ENCODE data around the gene NCOA7. TPM values are rescaled to one million over a fixed set of nuclear protein-coding genes. Genes with fewer than 3 reads are reported as not detected.

NCOA7 gene
- total RNA-seq, 1 experiment from 2014 or later: 9.4 TPM

GRCh38 chr6:125810445-125810844 lies 19.7 kb downstream of the NCOA7 start:
- no CpG with 5 or more reads among the region's 1 CpG for WGBS (ENCODE audit: extremely low coverage, insufficient read length, low lambda C conversion rate)
- H3K4me3 Mint-ChIP-seq: no peak overlapping the region
- no peak for TF ChIP-seq CTCF (conservative IDR thresholded peaks at IDR 0.05)
- no peaks in the 10 kb centered on the region for H3K9me3 ChIP-seq (ENCODE audit: control insufficient read depth, low read depth, low read length)
- no peaks in the 10 kb centered on the region for H4K20me1 ChIP-seq (ENCODE audit: control insufficient read depth, insufficient read depth, insufficient read length)
- H3K56ac ChIP-seq (ENCODE audit: insufficient read length, low read depth, low read length): no peak overlapping the region
- no peak overlapping the region for H2BK12ac ChIP-seq (ENCODE audit: insufficient read length, low read depth, low read length)
- H4K91ac ChIP-seq (ENCODE audit: insufficient read length, low read depth, low read length): no peak overlapping the region
- no peak overlapping the region for H3T11ph ChIP-seq (ENCODE audit: low read length)
- no peak overlapping the region for H4K5ac ChIP-seq (ENCODE audit: insufficient read length, low read depth, low read length)
- H3K9ac ChIP-seq (ENCODE audit: extremely low read depth, insufficient read length, low read length): no peak overlapping the region
- H3K27ac ChIP-seq (ENCODE audit: insufficient read length, low read depth, low read length): no peak overlapping the region
- no peak for DNase-seq
- H3K79me1 ChIP-seq (ENCODE audit: insufficient read depth, low read depth, low read length, poor library complexity, severe bottlenecking): no peaks in the 10 kb centered on the region
- H2AK5ac ChIP-seq (ENCODE audit: insufficient read length, low read length): no peak overlapping the region
- no peak overlapping the region for H3K14ac ChIP-seq (ENCODE audit: insufficient read depth, low read length)
- no peaks in the 10 kb centered on the region for H3K9me3 Mint-ChIP-seq
- H3K79me2 ChIP-seq (ENCODE audit: insufficient read depth, low read length): no peaks in the 10 kb centered on the region
- H3K27me3 ChIP-seq (ENCODE audit: insufficient read depth, low read length): no peaks in the 10 kb centered on the region
- H4K8ac ChIP-seq (replicated peaks; ENCODE audit: insufficient read length, low read depth, low read length): no peak overlapping the region
- H2BK120ac ChIP-seq (ENCODE audit: low read depth, low read length, poor library complexity, severe bottlenecking): no peak overlapping the region
- H2BK20ac ChIP-seq (ENCODE audit: low read depth, low read length, poor library complexity, severe bottlenecking): no peak overlapping the region
- H2BK5ac ChIP-seq (ENCODE audit: insufficient read length, low read length): no peak overlapping the region
- H3K23ac ChIP-seq (ENCODE audit: insufficient read length, low read depth, low read length): no peak overlapping the region
- H3K27me3 Mint-ChIP-seq (ENCODE audit: low read depth): no peaks in the 10 kb centered on the region
- H2BK15ac ChIP-seq (ENCODE audit: low read depth, low read length): no peak overlapping the region
- no peak overlapping the region for H3K4ac ChIP-seq (ENCODE audit: low read depth, low read length)
- H3K23me2 ChIP-seq (ENCODE audit: insufficient read length, low read depth, low read length, poor library complexity, severe bottlenecking): no peaks in the 10 kb centered on the region
- H3K36me3 Mint-ChIP-seq (ENCODE audit: insufficient read depth in 1 of 3, low read depth in 3 of 3): no peaks in the 10 kb centered on the region
- no peak overlapping the region for H3K18ac ChIP-seq (ENCODE audit: insufficient read length, low read depth, low read length)
- H2AFZ ChIP-seq (ENCODE audit: low read length): no peak overlapping the region
- no peaks in the 10 kb centered on the region for H3K4me1 ChIP-seq (ENCODE audit: insufficient read depth, low read length)
- 0 out of 4 replicates have a peak, but pooled peaks cover 0 to 3% of the 10 kb centered on the region in 2 experiments for H3K4me1 Mint-ChIP-seq
- H3K27ac Mint-ChIP-seq: no peak overlapping the region
- H3K4me2 ChIP-seq (ENCODE audit: insufficient read depth, insufficient read length, low read length): no peak overlapping the region
